GM23338 (cell line): Measurements from ENCODE around the gene KCTD1. TPM values are rescaled to one million over a fixed set of nuclear protein-coding genes. Genes with fewer than 3 reads are reported as not detected.
A peak's percentile ranks its signal among the peaks of the same experiment; 100 is the strongest.

ENCODE experiments used
- ATAC-seq: fragments of 200-7000 bp; cut with Tn5 transposase; 3 replicates; pipeline ENCODE4 v1.9.1; 2020
- DNase-seq: peaks from one replicate; pipeline ENCODE4 v3.0.0-alpha.2; 2015; ENCODE audit warnings: low spot score
- H2AFZ ChIP-seq: fragments of 200-600 bp; sonication (generic); 2 replicates; pipeline ENCODE4 v1.8.0; 2016; ENCODE audit warnings: antibody characterized with exemption, mild to moderate bottlenecking, moderate library complexity
- H3F3A ChIP-seq: fragments of 200-600 bp; sonication (generic); replicated peaks from 2 replicates; pipeline ENCODE4 v1.8.0; 2017; ENCODE audit warnings: antibody characterized with exemption, mixed run types, low read depth
- H3K27ac ChIP-seq: fragments of 200-600 bp; sonication (generic); 2 replicates; pipeline ENCODE4 v1.6.1; 2016; ENCODE audit warnings: low read depth
- H3K27me3 ChIP-seq: fragments of 200-600 bp; sonication (generic); 2 replicates; pipeline ENCODE4 v1.8.0; 2016; ENCODE audit warnings: mild to moderate bottlenecking, mixed run types, moderate library complexity; ENCODE audit not compliant: insufficient read depth
- H3K36me3 ChIP-seq: fragments of 200-600 bp; sonication (generic); 2 replicates; pipeline ENCODE4 v1.8.0; 2016; ENCODE audit warnings: mild to moderate bottlenecking; ENCODE audit not compliant: insufficient read depth
- H3K4me1 ChIP-seq: fragments of 200-600 bp; sonication (generic); 2 replicates; pipeline ENCODE4 v1.8.0; 2016; ENCODE audit warnings: mild to moderate bottlenecking, moderate library complexity; ENCODE audit not compliant: insufficient read depth
- H3K4me2 ChIP-seq: fragments of 200-600 bp; sonication (generic); 2 replicates; pipeline ENCODE4 v1.7.1; 2017; ENCODE audit warnings: mixed run types
- H3K4me3 ChIP-seq: fragments of 200-600 bp; sonication (generic); 2 replicates; pipeline ENCODE4 v1.6.1; 2016; ENCODE audit warnings: mixed run types
- H3K79me2 ChIP-seq: fragments of 200-600 bp; sonication (generic); replicated peaks from 2 replicates; pipeline ENCODE4 v1.8.0; 2017; ENCODE audit warnings: mild to moderate bottlenecking; ENCODE audit not compliant: insufficient read depth
- H3K9me2 ChIP-seq: fragments of 200-600 bp; sonication (generic); 2 replicates; pipeline ENCODE4 v1.8.0; 2017; ENCODE audit not compliant: insufficient read depth
- H4K20me1 ChIP-seq: fragments of 200-600 bp; sonication (generic); replicated peaks from 2 replicates; pipeline ENCODE4 v1.8.0; 2017; ENCODE audit warnings: mild to moderate bottlenecking; ENCODE audit not compliant: insufficient read depth
- H3K27ac Mint-ChIP-seq: 2 replicates; pipeline ENCODE4 v1.8.0; 2020; ENCODE audit warnings: inconsistent platforms, mild to moderate bottlenecking, moderate library complexity, mixed read lengths
- H3K27me3 Mint-ChIP-seq: 3 replicates; pipeline ENCODE4 v1.8.0; 2022; ENCODE audit warnings: low read depth, mild to moderate bottlenecking, moderate library complexity, mixed read lengths, inconsistent platforms; ENCODE audit not compliant: insufficient read depth, poor library complexity
- H3K36me3 Mint-ChIP-seq: 3 replicates; pipeline ENCODE4 v1.8.0; 2021; ENCODE audit warnings: low read depth, mild to moderate bottlenecking, inconsistent platforms, moderate library complexity, mixed read lengths
- H3K4me1 Mint-ChIP-seq: 3 replicates; pipeline ENCODE4 v1.8.0; 2020; ENCODE audit warnings: mild to moderate bottlenecking, inconsistent platforms, mixed read lengths
- H3K4me3 Mint-ChIP-seq: 3 replicates; pipeline ENCODE4 v1.8.0; 2021; ENCODE audit warnings: moderate library complexity, mild to moderate bottlenecking, inconsistent platforms, mixed read lengths
- H3K9me3 Mint-ChIP-seq: 3 replicates; pipeline ENCODE4 v1.8.0; 2020; ENCODE audit warnings: moderate library complexity, mild to moderate bottlenecking, inconsistent platforms, mixed read lengths
- JUNB ChIP-seq: IDR thresholded peaks from one replicate; pipeline ENCODE4 v1.6.1; 2016; ENCODE audit warnings: antibody characterized with exemption; ENCODE audit not compliant: unreplicated experiment
- POLR2AphosphoS5 ChIP-seq: IDR thresholded peaks from 2 replicates; pipeline ENCODE4 v1.6.1; 2016; ENCODE audit warnings: antibody characterized with exemption, low read depth
- STAT1 ChIP-seq: IDR thresholded peaks from one replicate; pipeline ENCODE4 v1.6.1; 2016; ENCODE audit warnings: antibody characterized with exemption; ENCODE audit not compliant: unreplicated experiment
- ZNF114 ChIP-seq: fragments of 250-450 bp; sonication (Bioruptor Pico); IDR thresholded peaks from 2 replicates; pipeline ENCODE4 v1.5.0; 2020; ENCODE audit warnings: mild to moderate bottlenecking, moderate library complexity
- polyA plus RNA-seq: library from polyadenylated mRNA; unstranded; fragments of >200 nt; fragmentation: Nextera tagmentation; extraction: Ambion mirVana; gene quantifications from 2 replicates; pipeline ENCODE4 v1.2.1, GENCODE V29; 2016
- total RNA-seq: library from RNA; depleted of rRNA; stranded (reverse); fragments of >200 nt; shearing (Covaris generic); gene quantifications from 2 replicates; pipeline ENCODE4 v1.2.3, GENCODE V29; 2014
- TF ChIP-seq, protein P1 (sequence below): fragments of 250-450 bp; sonication (Bioruptor Pico); IDR thresholded peaks from 2 replicates; pipeline ENCODE4 v1.5.0; 2020; ENCODE audit warnings: mild to moderate bottlenecking, moderate library complexity
- TF ChIP-seq, protein P2 (sequence below): IDR thresholded peaks from one replicate; pipeline ENCODE4 v1.6.1; 2018; ENCODE audit warnings: antibody characterized with exemption; ENCODE audit not compliant: unreplicated experiment

Gene KCTD1
- total and polyA plus RNA-seq, 2 experiments from 2014 or later, result 7.1 to 20.5 TPM

DNA sequence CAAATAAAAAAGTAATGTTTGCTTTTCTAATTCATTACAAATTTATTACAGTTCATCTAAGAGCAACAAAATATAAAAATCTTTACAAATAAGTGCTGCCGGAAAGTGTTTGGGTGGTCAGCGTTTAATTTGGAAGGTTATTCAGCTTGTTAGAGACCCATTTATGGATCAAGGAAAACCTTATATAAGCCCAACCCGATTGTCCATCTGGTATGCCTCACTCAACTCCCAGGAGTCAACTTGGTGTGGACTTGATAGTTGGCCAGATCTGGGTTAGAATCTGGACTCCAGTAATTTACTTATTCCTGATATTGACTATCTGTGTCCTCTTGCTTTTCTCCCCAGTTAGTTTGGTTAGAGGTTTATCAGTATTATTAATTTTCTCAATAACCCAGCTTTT is 106.2 kb downstream of the KCTD1 start (continued):
- TF ChIP-seq, protein P1, sequence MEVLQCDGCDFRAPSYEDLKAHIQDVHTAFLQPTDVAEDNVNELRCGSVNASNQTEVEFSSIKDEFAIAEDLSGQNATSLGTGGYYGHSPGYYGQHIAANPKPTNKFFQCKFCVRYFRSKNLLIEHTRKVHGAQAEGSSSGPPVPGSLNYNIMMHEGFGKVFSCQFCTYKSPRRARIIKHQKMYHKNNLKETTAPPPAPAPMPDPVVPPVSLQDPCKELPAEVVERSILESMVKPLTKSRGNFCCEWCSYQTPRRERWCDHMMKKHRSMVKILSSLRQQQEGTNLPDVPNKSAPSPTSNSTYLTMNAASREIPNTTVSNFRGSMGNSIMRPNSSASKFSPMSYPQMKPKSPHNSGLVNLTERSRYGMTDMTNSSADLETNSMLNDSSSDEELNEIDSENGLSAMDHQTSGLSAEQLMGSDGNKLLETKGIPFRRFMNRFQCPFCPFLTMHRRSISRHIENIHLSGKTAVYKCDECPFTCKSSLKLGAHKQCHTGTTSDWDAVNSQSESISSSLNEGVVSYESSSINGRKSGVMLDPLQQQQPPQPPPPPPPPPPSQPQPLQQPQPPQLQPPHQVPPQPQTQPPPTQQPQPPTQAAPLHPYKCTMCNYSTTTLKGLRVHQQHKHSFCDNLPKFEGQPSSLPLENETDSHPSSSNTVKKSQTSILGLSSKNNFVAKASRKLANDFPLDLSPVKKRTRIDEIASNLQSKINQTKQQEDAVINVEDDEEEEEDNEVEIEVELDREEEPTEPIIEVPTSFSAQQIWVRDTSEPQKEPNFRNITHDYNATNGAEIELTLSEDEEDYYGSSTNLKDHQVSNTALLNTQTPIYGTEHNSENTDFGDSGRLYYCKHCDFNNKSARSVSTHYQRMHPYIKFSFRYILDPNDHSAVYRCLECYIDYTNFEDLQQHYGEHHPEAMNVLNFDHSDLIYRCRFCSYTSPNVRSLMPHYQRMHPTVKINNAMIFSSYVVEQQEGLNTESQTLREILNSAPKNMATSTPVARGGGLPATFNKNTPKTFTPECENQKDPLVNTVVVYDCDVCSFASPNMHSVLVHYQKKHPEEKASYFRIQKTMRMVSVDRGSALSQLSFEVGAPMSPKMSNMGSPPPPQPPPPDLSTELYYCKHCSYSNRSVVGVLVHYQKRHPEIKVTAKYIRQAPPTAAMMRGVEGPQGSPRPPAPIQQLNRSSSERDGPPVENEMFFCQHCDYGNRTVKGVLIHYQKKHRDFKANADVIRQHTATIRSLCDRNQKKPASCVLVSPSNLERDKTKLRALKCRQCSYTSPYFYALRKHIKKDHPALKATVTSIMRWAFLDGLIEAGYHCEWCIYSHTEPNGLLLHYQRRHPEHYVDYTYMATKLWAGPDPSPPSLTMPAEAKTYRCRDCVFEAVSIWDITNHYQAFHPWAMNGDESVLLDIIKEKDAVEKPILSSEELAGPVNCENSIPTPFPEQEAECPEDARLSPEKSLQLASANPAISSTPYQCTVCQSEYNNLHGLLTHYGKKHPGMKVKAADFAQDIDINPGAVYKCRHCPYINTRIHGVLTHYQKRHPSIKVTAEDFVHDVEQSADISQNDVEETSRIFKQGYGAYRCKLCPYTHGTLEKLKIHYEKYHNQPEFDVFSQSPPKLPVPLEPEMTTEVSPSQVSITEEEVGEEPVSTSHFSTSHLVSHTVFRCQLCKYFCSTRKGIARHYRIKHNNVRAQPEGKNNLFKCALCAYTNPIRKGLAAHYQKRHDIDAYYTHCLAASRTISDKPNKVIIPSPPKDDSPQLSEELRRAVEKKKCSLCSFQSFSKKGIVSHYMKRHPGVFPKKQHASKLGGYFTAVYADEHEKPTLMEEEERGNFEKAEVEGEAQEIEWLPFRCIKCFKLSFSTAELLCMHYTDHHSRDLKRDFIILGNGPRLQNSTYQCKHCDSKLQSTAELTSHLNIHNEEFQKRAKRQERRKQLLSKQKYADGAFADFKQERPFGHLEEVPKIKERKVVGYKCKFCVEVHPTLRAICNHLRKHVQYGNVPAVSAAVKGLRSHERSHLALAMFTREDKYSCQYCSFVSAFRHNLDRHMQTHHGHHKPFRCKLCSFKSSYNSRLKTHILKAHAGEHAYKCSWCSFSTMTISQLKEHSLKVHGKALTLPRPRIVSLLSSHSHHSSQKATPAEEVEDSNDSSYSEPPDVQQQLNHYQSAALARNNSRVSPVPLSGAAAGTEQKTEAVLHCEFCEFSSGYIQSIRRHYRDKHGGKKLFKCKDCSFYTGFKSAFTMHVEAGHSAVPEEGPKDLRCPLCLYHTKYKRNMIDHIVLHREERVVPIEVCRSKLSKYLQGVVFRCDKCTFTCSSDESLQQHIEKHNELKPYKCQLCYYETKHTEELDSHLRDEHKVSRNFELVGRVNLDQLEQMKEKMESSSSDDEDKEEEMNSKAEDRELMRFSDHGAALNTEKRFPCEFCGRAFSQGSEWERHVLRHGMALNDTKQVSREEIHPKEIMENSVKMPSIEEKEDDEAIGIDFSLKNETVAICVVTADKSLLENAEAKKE (CRISPR knock-in tag), result no peak
- TF ChIP-seq, protein P2, sequence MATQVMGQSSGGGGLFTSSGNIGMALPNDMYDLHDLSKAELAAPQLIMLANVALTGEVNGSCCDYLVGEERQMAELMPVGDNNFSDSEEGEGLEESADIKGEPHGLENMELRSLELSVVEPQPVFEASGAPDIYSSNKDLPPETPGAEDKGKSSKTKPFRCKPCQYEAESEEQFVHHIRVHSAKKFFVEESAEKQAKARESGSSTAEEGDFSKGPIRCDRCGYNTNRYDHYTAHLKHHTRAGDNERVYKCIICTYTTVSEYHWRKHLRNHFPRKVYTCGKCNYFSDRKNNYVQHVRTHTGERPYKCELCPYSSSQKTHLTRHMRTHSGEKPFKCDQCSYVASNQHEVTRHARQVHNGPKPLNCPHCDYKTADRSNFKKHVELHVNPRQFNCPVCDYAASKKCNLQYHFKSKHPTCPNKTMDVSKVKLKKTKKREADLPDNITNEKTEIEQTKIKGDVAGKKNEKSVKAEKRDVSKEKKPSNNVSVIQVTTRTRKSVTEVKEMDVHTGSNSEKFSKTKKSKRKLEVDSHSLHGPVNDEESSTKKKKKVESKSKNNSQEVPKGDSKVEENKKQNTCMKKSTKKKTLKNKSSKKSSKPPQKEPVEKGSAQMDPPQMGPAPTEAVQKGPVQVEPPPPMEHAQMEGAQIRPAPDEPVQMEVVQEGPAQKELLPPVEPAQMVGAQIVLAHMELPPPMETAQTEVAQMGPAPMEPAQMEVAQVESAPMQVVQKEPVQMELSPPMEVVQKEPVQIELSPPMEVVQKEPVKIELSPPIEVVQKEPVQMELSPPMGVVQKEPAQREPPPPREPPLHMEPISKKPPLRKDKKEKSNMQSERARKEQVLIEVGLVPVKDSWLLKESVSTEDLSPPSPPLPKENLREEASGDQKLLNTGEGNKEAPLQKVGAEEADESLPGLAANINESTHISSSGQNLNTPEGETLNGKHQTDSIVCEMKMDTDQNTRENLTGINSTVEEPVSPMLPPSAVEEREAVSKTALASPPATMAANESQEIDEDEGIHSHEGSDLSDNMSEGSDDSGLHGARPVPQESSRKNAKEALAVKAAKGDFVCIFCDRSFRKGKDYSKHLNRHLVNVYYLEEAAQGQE, result no peak
- TF ChIP-seq JUNB, result no peak
- no peak for TF ChIP-seq ZNF114
- TF ChIP-seq STAT1, result no peak

GRCh38 chr18:26440644-26441043 is 107.7 kb downstream of the KCTD1 start:
- no peaks in the 10 kb centered on the region for H3K9me2 ChIP-seq
- no peaks in the 10 kb centered on the region for H3K79me2 ChIP-seq
- ATAC-seq (no peak), DNase-seq (no peak)
- TF ChIP-seq, protein P1 (CRISPR knock-in tag), result no peak
- no peak for TF ChIP-seq POLR2AphosphoS5
- TF ChIP-seq JUNB, result no peak
- Mint-ChIP-seq H3K9me3 (peaks cover 4% of the 10 kb centered on the region; the same call in 1 of the 3 replicates), H3K27me3 (no peaks in the 10 kb centered on the region), H3K27ac (no peak overlapping the region), H3K36me3 (no peaks in the 10 kb centered on the region), H3K4me3 (no peak overlapping the region), H3K4me1 (peaks cover 15% of the 10 kb centered on the region; the same call in 2 of the 3 replicates)
- H3K27ac ChIP-seq, result no peak overlapping the region
- H3K36me3 ChIP-seq, result no peaks in the 10 kb centered on the region
- no peaks in the 10 kb centered on the region; the same call in 1 of the 2 replicates for H3K4me1 ChIP-seq
- 0 out of 2 replicates have a peak overlapping the region, but pooled peaks have one; percentile 8 for H2AFZ ChIP-seq
- no peaks in the 10 kb centered on the region for H3F3A ChIP-seq
- H4K20me1 ChIP-seq, result no peaks in the 10 kb centered on the region
- H3K4me2 ChIP-seq, result no peak overlapping the region
- no peaks in the 10 kb centered on the region for H3K27me3 ChIP-seq
- H3K4me3 ChIP-seq, result no peak overlapping the region
